NCI-H187 (cell line): ENCODE results near the gene SPRED2.
"Not testable (repeated sequence)": the region's sequence is repeated elsewhere in the genome, so short reads cannot be mapped to it uniquely, and the experiment has no call there.

Source experiments
- DNase-seq, 2 experiments: peaks; one replicate each; lab custom pipeline; 2025; lab: John Stamatoyannopoulos, UW

The SPRED2 gene

GRCh38 chr2:65340898-65341681, 91.3 kb downstream of the SPRED2 start:
- no peak for DNase-seq

GRCh38 chr2:65339648-65340047, 92.8 kb downstream of the SPRED2 start:
- DNase-seq = no peak

- DNase-seq = not testable (repeated sequence)
Measured at GRCh38 chr2:65338830-65339495, 93.4 kb downstream of the SPRED2 start.

GRCh38 chr2:65337915-65338314, 94.5 kb downstream of the SPRED2 start:
- not testable (repeated sequence) for DNase-seq

GRCh38 chr2:65334714-65335113, 97.7 kb downstream of the SPRED2 start:
- no peak for DNase-seq

GRCh38 chr2:65331336-65332025, 100.9 kb downstream of the SPRED2 start:
- no peak for DNase-seq

- no peak for DNase-seq
Measured at GRCh38 chr2:65329525-65329924, 102.9 kb downstream of the SPRED2 start.

GRCh38 chr2:65326276-65326675, 106.1 kb downstream of the SPRED2 start:
- no peak for DNase-seq

GRCh38 chr2:65325066-65325465, 107.3 kb downstream of the SPRED2 start:
- no peak for DNase-seq

- DNase-seq = no peak
Measured at GRCh38 chr2:65320946-65321345, 111.5 kb downstream of the SPRED2 start.

- DNase-seq = no peak
Measured at GRCh38 chr2:65320042-65320725, 112.2 kb downstream of the SPRED2 start.

GRCh38 chr2:65319674-65320041, 112.7 kb downstream of the SPRED2 start:
- no peak for DNase-seq

GRCh38 chr2:65319072-65319673, 113.2 kb downstream of the SPRED2 start:
- no peak for DNase-seq

GRCh38 chr2:65317841-65318240, 114.6 kb downstream of the SPRED2 start:
- DNase-seq = no peak

GRCh38 chr2:65317351-65317750, 115.0 kb downstream of the SPRED2 start:
- not testable (repeated sequence) for DNase-seq

GRCh38 chr2:65316072-65316471, 116.3 kb downstream of the SPRED2 start:
- no peak for DNase-seq

GRCh38 chr2:65314801-65315441, 117.5 kb downstream of the SPRED2 start:
- DNase-seq = no peak

GRCh38 chr2:65313954-65314256, 118.5 kb downstream of the SPRED2 start:
- no peak for DNase-seq

GRCh38 chr2:65313126-65313953, 119.1 kb downstream of the SPRED2 start:
- no peak for DNase-seq

GRCh38 chr2:65311596-65311995, 120.8 kb downstream of the SPRED2 start:
- DNase-seq = no peak

- DNase-seq = no peak
Measured at GRCh38 chr2:65311049-65311448, 121.3 kb downstream of the SPRED2 start.
